Ovary (tissue), 3 donors: ENCODE data around the gene ROPN1L.

Experiments
- CTCF ChIP-seq, 3 donors: fragments of 450-650 bp in 2 of 3; fragments of 200-600 bp in 1 of 3; IDR thresholded peaks; one replicate each; pipeline versions ENCODE4 v1.5.1 to v1.8.0; 2016 to 2022; ENCODE audit warnings: antibody characterized with exemption in 3 of 3, mild to moderate bottlenecking in 1 of 3
- EP300 ChIP-seq: sonication (generic); formaldehyde crosslinking; IDR thresholded peaks from one replicate; pipeline ENCODE4 v1.6.1; 2017; ENCODE audit warnings: antibody characterized with exemption
- POLR2A ChIP-seq: fragments of 450-650 bp; IDR thresholded peaks from one replicate; pipeline ENCODE4 v1.6.1; 2017; ENCODE audit warnings: antibody characterized with exemption, mild to moderate bottlenecking, moderate library complexity
- donor health status: DM: no; HTN: no; CAD: no.

DNA sequence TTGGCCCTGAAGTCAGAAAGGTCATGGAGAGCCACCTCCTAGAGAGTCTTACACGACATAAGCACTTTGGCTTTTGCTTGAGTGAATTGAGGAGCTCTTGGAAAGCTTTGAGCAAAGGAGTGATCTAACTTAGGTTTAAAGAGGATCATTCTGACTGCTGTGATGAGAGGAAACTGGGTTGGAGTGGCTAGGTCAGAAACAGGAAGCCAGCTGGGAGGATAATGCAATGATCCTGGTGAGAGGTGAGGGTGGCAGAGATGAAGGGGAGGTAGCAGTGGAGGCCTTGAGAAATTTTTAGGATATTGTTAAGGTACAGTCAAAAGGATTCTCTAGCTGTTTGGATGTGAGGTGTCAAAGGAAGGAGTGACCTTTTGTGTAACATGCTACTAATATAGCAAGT lies 32.2 kb upstream of the ROPN1L start:
- TF ChIP-seq CTCF (IDR thresholded peaks at IDR 0.05) = no peak
- no peak for TF ChIP-seq POLR2A
- no peak for TF ChIP-seq EP300
